Posterior vena cava (tissue), 2 donors: ENCODE measurements around the gene TCF12. TPM values are rescaled to one million over a fixed set of nuclear protein-coding genes. Genes with fewer than 3 reads are reported as not detected.

ENCODE experiments used
- DNase-seq: peaks from one replicate; pipeline ENCODE4 v3.0.0-alpha.2; 2020; ENCODE audit warnings: low spot score
- intact Hi-C, 2 donors: fragments of 100-400 bp; cut with DNase I; formaldehyde crosslinking; loops; one replicate each; pipeline versions ENCODE4 v1.14.1 to v1.14.2; 2022 to 2023
- total RNA-seq, 2 donors: library from RNA; stranded (reverse); fragmentation: NEBNext Ultra II Directional; extraction: Animal tissue kit (Norgen Biotek cat#: 25700); gene quantifications; one replicate each; pipeline ENCODE4 v1.2.1, GENCODE V29; 2021
- donor health status: DM: yes; HTN: yes; CAD: no.
- donor health status: DM: yes; HTN: yes; CAD: no.

TCF12 gene
- total RNA-seq, 2 donors from 2014 or later = 95.2 to 102 TPM

DNA sequence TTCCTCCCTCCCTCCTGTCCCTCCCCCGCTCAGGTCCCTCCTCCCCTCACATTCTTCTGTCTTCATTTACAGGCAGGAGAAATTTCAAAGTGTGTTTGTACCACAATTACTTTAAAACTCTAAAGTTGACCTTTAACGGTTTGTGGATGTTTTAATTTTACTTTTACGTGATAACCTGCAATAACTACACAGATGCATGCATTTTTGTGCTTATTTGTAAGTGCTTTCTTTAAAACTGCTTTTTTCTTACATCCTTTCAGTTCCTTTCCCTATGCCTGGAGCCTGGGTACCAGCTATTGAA lies 406.1 kb downstream of the TCF12 start:
- no peak for DNase-seq
- intact Hi-C loops = no loop called here

DNA sequence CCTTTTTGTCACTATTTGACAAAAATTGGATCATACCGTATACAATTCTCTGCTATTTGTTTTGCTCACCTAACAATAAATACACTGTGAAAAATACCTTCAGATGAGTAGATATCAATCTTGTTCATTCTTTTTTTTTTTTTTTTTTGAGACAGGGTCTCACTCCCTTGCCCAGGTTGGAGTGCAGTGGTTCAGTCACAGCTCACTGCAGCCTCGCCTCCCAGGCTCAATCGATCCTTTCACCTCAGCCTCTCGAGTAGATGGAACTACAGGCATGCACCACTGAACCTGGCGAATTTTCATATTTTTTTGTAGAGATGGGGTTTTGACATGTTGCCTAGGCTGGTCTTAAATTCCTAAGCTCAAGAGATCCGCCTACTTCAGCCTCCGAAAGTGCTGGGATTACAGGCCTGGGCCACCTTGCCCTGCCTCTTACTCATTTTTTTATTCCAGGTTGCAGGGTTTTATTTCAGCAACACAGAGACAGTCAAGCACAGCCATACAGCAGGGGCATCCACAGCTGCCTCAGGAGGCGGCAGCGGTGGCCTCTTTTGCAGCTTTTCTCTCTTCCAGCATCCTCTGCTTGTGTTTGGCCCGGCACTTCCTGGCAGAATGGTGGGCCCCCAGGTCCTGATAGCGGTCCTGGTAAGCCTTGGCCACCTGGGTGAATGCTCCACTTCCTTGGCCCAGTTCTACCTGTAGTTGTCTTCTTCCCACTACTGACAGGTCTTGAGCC lies 406.7 kb downstream of the TCF12 start:
- intact Hi-C loops = no loop called here
- DNase-seq = peak; percentile 40

DNA sequence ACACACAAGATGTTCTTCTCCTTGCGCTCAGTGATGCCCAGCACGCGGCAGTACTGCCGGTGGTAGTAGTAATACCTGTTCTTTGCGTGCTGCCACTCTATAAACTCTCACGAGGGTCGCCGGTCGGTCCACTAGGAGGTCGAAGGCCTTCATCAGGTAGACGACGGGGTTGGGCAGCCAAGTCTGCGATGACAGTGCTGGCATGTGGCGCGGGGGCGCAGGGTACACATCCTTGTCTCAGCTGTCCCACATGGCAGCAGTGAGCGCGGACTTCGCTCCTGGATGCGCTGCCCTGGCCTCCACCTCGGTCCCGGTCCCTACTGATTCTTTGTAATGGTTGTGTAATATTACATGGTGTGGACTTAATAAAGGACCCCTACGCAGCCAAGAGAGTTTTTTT lies 407.8 kb downstream of the TCF12 start:
- intact Hi-C loops = no loop called here
- DNase-seq = no peak

DNA sequence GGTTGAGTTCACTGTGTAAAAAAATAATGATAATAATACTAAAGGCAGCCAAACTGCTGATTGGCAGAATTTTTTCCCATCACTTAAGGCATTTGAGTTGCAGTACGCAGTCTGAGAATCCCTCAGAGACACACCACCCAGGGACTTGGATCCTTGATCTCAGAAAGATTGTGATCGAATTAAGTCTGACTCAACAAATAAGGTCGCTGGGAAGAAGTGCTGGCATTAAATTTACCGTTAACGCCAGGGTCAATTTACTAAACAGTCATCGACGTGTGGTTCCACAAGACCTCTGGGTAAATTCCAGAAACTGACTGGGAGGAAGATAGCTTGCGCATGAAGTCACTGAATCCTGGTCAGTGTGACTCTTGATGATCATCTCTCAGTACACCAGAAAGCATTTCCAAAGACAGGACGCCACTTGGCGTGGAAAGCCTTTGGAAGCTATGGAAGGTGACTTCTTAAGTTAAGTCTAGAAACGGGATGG lies 409.6 kb downstream of the TCF12 start:
- peak; percentile 86 for DNase-seq
- intact Hi-C loops = no loop called here

DNA sequence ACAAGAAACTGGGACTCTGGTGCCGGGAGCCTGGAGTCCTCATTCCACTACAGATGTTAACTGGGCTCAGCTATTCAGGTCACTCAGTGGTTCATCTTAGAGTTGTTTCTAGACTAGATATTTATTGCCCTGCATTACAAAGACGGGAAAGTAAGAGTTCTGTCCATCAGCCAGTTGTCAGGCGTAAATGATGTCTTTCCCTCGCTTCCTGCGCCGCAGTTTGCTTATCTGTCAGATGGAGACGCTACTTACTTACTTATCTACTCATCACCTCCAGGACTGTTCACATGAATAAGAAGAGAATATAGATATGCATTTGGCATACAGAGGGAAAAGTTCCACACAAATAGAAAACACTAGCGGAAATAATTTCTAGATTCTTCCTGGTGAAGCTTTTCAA lies 410.0 kb downstream of the TCF12 start:
- peak; percentile 82 for DNase-seq
- intact Hi-C loops = no loop called here

DNA sequence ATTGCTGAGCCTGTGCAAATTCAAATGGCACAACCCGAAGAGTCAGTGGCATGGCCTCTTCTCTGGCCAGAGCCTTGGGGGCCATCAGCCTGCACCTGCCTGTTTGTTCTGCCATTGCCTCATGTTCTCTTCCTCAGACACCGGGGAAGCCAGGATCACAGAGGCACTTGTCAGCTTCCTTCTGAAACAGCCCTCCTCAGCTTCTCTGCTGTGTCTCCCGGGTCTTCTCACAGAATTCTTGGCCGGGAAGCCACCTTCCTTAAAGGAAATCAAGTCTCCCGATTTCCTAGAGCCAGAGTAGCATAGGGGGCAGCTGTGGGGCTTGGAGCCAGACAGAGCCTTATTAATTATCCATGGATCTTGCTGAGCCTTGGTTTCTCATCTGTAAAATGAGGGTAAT lies 410.5 kb downstream of the TCF12 start:
- DNase-seq = peak; percentile 65
- intact Hi-C loops = no loop called here

DNA sequence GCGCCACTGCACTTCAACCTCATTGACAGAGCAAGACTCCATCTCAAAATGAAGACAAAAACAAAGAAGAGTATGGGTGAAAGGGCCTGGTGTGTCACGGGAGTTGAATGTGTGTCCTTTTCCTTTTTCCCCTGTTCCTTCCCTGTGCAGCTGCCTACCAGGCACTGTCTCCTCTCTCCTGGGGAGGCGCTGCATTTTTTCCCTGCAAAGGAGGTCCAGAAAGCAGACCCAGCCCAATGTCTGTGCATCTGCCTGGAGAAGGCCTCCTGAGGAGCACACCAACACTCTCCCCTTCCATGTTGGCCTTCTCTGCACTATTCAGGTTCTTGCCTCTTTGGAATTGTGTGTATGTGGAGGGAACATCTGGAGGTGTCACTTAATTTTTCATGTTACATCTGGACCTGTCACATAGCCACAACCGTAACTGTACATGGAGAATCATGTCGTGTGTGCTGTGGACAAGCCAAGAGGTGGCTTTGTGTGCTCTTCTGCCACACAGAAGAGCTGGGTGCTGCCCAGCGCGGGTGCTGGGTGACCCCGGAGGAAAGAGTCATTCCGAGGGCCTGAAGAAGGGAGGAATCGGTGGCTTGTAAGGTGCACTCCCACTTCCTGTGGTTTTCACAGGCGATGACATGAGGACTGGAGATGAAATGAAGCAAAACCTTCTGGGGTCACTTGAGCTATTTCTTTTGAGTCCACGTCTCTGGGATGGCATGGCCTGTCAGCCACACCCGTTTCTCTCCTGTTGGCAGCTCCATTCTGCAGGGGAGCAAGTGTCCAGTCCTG lies 411.3 kb downstream of the TCF12 start:
- intact Hi-C loops = no loop called here
- DNase-seq = peak; percentile 49

DNA sequence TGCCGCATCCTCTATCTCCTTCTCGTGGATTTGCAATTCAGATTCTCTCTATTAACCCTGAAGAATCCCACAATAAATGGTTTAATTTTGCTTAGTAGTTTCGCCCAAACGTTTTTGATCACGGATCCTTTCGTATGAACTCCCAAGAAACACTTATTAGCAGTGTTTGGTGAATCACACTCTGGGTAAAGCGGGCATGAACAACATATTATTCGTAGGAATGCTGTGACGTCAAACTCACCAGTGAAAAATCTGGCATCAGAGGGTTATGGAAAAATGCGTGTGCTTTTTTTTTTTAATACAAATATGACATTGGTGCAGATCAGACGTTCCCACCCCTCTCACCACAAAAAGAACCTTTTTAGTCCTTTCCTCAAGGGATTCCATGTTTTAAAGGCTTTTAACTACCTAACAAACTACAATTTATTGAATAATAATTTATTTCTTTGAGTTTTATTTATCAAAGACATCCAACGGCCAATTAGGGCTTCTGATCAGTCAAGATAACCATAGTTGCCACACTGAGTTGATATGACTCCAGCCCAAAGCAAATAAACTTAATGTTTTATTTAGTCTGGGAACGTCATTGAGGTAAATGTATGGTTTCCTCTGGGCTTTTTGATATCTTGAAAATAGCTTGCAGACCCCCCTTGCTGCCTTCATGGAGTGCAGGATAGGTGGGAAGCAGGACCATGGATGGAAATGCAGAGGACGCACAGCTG lies 412.3 kb downstream of the TCF12 start:
- DNase-seq = no peak
- intact Hi-C loops = no loop called here

DNA sequence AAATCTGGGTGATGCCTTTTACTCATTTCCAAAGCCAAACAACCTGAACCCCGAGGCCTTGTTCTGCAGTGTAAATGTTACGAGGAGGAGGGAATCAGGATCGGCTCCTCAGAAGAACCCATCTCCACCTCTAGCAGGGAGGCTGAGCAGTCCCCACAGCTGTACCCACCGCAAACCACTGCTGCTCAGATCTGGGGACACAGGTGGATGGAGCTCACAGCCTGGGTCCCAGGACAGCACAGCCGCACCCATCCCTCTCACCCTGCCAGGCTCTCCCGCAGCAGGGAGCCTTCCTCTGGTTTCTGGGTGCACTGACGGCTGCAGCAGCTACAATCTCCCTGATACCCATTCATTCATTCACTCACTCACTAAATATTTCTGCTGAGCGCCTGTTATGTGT lies 413.9 kb downstream of the TCF12 start:
- intact Hi-C loops = loop anchor here in 1 of 2 donors (2.0 kb wide), 1 partner anchor 196 kb away; no protein-coding TSS in a partner anchor
- DNase-seq = no peak

DNA sequence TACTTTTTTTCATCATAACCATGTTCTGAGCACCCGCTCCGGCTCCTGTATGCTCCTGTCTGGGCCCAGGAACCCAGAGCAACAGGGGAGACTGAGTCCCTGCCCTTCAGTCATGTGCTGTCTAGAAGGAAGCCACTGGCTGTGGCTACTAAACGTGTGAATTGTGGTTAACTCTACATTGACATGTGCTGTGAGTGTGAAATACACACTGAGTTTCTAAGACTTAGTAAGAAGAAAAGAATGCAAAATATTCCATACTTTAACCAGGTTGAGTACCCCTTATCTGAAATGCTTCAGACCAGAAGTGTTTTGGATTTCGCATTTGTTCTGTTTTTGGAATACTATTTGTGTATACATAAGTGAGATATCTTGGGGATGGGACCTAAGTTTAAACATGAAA lies 415.0 kb downstream of the TCF12 start:
- no peak for DNase-seq
- intact Hi-C loops = loop anchor here in 1 of 2 donors (2.0 kb wide), 1 partner anchor 195 kb away; no protein-coding TSS in a partner anchor

DNA sequence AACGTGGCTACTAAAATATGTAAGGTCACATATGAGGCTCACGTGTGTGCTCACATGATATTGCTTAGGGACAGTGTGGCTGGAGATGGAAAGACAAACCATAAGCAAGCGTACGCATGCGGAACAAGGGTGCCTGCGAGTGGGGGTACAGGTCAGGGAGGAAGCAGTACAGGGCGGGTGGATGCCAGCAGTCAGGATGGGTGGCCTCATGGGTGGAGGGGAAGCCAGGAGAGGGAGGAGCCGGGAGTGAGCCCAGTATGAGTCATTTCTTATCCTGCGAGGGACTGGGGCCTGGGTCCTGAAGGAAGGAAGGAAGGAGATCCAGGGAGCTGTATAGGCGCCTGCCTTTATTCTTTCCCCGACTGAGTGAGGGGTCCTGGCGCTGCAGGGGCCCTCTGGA lies 415.8 kb downstream of the TCF12 start:
- intact Hi-C loops = no loop called here
- no peak for DNase-seq

DNA sequence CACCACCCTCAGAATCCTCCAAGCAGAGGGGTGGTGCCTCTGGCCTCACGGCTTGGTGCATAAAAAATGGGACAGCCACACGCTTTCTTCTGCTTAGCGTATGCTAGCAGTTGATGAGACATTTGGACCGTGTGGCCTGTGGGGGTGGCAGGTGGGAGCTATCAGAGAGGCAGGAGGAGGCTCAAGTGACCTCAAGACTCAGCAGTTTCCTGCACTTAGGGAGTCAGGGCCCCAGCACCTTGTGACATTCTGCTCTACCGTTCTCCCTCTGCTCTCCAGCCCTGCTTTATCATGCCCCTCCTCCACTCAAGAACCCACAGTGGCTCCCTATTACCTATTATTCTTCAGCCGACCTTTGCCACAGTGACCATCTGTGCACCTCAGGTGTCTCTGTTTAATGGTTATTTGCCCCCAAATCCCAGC lies 416.9 kb downstream of the TCF12 start:
- intact Hi-C loops = no loop called here

DNA sequence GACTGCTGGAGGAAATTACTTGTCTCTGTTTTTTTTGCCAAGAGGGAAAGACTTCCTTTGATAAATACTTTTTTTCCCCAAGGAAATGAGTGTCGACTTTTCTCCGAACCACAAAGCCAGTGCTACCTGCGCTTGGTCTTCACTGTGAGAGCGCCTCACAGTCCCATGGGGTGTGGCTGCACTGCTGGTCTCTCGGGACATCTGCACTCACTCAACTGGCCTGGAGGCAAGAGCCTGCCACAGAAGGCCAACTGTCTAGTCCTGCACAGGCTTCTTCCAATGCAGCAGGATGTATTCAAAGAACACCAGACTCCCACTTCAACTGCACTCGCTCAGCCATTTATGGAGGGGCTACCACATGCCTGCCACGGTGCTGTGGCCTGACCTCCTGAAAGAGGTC lies 417.3 kb downstream of the TCF12 start:
- intact Hi-C loops = no loop called here
- no peak for DNase-seq

More for the DNA sequence above, 416.9 kb downstream of the TCF12 start:
- no peak for DNase-seq

DNA sequence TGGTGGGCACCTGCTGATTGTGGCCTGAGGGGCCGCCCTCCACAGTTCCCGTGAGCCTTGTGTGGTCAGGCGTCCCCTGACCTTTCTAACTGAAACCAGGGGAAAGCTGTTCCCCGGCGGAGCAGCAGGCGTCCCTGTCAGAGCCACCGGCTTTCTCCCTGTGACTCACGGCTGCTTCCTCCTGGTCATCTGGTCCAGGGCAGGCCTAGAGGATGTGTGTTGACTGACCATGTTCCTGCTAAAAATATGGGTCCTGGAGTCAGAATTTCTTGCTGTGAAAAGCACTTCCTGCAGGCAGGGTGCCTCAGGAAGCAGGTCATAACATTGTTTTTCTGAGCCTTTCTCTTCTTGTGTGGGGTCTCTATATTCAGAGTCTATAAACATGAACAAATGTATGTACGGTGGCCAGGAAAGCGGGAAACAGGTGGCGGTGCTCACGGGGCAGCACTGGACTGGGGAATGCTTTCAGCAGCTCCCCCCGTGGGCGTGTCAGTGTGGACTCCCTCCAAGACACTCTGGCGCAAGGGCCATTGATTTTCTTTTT lies 419.5 kb downstream of the TCF12 start:
- intact Hi-C loops = no loop called here

DNA sequence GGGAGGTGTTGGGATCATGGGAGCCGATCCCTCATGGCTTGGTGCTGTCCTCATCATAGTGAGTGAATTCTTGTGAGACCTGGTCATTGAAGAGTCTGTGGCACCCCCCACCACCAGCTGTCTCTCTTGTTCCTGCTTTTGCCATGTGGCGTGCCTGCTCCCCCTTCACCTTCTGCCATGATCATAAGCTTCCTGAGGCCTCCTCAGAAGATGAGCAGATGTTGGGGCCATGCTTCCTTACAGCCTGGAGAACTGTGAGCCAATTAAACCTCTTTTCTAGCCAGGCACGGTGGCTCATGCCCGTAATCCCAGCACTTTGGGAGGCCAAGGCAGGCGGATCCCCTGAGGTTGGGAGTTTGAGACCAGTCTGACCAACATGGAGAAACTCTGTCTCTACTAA lies 420.9 kb downstream of the TCF12 start:
- intact Hi-C loops = no loop called here
- no peak for DNase-seq

More for the DNA sequence above, 419.5 kb downstream of the TCF12 start:
- DNase-seq = no peak

Other genes with a start within 250 kb of the TCF12 start
- gene ZNF280D, start 185.1 kb upstream of the TCF12 start, total RNA-seq = 10 to 100 TPM; 53.5 to 60.9 TPM